Rectal smooth muscle tissue (tissue), 1 donor: ENCODE data around the gene ADRA1B.

Source experiments
- H3K27ac ChIP-seq: one replicate; pipeline ENCODE4 v1.7.0; 2013; ENCODE audit warnings: low read depth, low read length, inconsistent platforms
- H3K27me3 ChIP-seq: one replicate; pipeline ENCODE4 v1.7.0; 2013; ENCODE audit warnings: low read length; ENCODE audit not compliant: control insufficient read depth, insufficient read depth
- H3K36me3 ChIP-seq: one replicate; pipeline ENCODE4 v1.7.0; 2013; ENCODE audit warnings: low read length; ENCODE audit not compliant: control insufficient read depth, insufficient read depth
- H3K4me1 ChIP-seq: one replicate; pipeline ENCODE4 v1.7.0; 2013; ENCODE audit warnings: low read length; ENCODE audit not compliant: control insufficient read depth, insufficient read depth
- H3K4me3 ChIP-seq: one replicate; pipeline ENCODE4 v1.7.0; 2013; ENCODE audit warnings: low read length
- H3K9ac ChIP-seq: one replicate; pipeline ENCODE4 v1.7.0; 2013; ENCODE audit warnings: low read length

ADRA1B gene

GRCh38 chr5:159915904-159916840 lies at the start of gene ADRA1B:
Gene ADRA1B, plus strand, starts transcription at chr5:159916482. Its CDS starts 424 bp downstream, at chr5:159916906.
- Histone ChIP-seq H3K4me3 (peak within 1 kb of the TSS; percentile 49), H3K27ac (no peak within 1 kb of the TSS), H3K27me3 (no peaks in the 10 kb centered on the region), H3K9ac (no peak within 1 kb of the TSS), H3K4me1 (no peaks in the 10 kb centered on the region), H3K36me3 (no peaks in the 10 kb centered on the region)

GRCh38 chr5:159873680-159874079 lies 42.6 kb upstream of the ADRA1B start:
- no peak overlapping the region for H3K27ac ChIP-seq
- H3K9ac ChIP-seq, result no peak overlapping the region
- H3K4me3 ChIP-seq, result no peak overlapping the region
- peaks cover 3% of the 10 kb centered on the region for H3K27me3 ChIP-seq
- H3K36me3 ChIP-seq, result no peaks in the 10 kb centered on the region
- H3K4me1 ChIP-seq, result peaks cover 4% of the 10 kb centered on the region

- no peaks in the 10 kb centered on the region for H3K36me3 ChIP-seq
- no peak overlapping the region for H3K27ac ChIP-seq
- peaks cover 6% of the 10 kb centered on the region for H3K4me1 ChIP-seq
- H3K4me3 ChIP-seq, result no peak overlapping the region
- no peak overlapping the region for H3K9ac ChIP-seq
- H3K27me3 ChIP-seq, result peaks cover 3% of the 10 kb centered on the region
Measured at GRCh38 chr5:159874263-159874662, 42.0 kb upstream of the ADRA1B start.

- H3K27ac ChIP-seq, result no peak overlapping the region
- peaks cover 6% of the 10 kb centered on the region for H3K4me1 ChIP-seq
- H3K9ac ChIP-seq, result no peak overlapping the region
- peaks cover 3% of the 10 kb centered on the region for H3K27me3 ChIP-seq
- H3K36me3 ChIP-seq, result no peaks in the 10 kb centered on the region
- no peak overlapping the region for H3K4me3 ChIP-seq
Measured at GRCh38 chr5:159877016-159877415, 39.3 kb upstream of the ADRA1B start.

- Histone ChIP-seq H3K9ac (no peak overlapping the region), H3K27ac (no peak overlapping the region), H3K4me3 (no peak overlapping the region), H3K36me3 (no peaks in the 10 kb centered on the region), H3K4me1 (peaks cover 6% of the 10 kb centered on the region), H3K27me3 (peaks cover 3% of the 10 kb centered on the region)
Measured at GRCh38 chr5:159877894-159878448, 38.3 kb upstream of the ADRA1B start.

GRCh38 chr5:159878988-159879471 lies 37.3 kb upstream of the ADRA1B start:
- no peak overlapping the region for H3K27ac ChIP-seq

GRCh38 chr5:159880676-159881075 lies 35.6 kb upstream of the ADRA1B start:
- H3K4me1 ChIP-seq, result peaks cover 6% of the 10 kb centered on the region
- H3K36me3 ChIP-seq, result no peaks in the 10 kb centered on the region
- no peaks in the 10 kb centered on the region for H3K27me3 ChIP-seq
- no peak overlapping the region for H3K4me3 ChIP-seq
- no peak overlapping the region for H3K27ac ChIP-seq
- H3K9ac ChIP-seq, result no peak overlapping the region

More at GRCh38 chr5:159878988-159879471, 37.3 kb upstream of the ADRA1B start:
- H3K36me3 ChIP-seq, result no peaks in the 10 kb centered on the region
- peaks cover 6% of the 10 kb centered on the region for H3K4me1 ChIP-seq
- H3K4me3 ChIP-seq, result no peak overlapping the region
- H3K9ac ChIP-seq, result no peak overlapping the region
- H3K27me3 ChIP-seq, result no peaks in the 10 kb centered on the region

GRCh38 chr5:159881967-159882366 lies 34.3 kb upstream of the ADRA1B start:
- Histone ChIP-seq H3K9ac (no peak overlapping the region), H3K4me1 (peaks cover 6% of the 10 kb centered on the region), H3K27ac (no peak overlapping the region), H3K27me3 (no peaks in the 10 kb centered on the region), H3K36me3 (no peaks in the 10 kb centered on the region), H3K4me3 (no peak overlapping the region)

- no peaks in the 10 kb centered on the region for H3K36me3 ChIP-seq
- H3K4me1 ChIP-seq, result peaks cover 3% of the 10 kb centered on the region
- no peak overlapping the region for H3K27ac ChIP-seq
- no peak overlapping the region for H3K4me3 ChIP-seq
- no peak overlapping the region for H3K9ac ChIP-seq
- no peaks in the 10 kb centered on the region for H3K27me3 ChIP-seq
Measured at GRCh38 chr5:159883522-159883950, 32.7 kb upstream of the ADRA1B start.

- Histone ChIP-seq H3K9ac (no peak overlapping the region), H3K4me1 (no peaks in the 10 kb centered on the region)
Measured at GRCh38 chr5:159884917-159885620, 31.2 kb upstream of the ADRA1B start.

GRCh38 chr5:159886296-159886695 lies 30.0 kb upstream of the ADRA1B start:
- H3K4me1 ChIP-seq, result no peaks in the 10 kb centered on the region
- no peaks in the 10 kb centered on the region for H3K36me3 ChIP-seq
- no peak overlapping the region for H3K9ac ChIP-seq
- H3K4me3 ChIP-seq, result no peak overlapping the region
- no peaks in the 10 kb centered on the region for H3K27me3 ChIP-seq
- H3K27ac ChIP-seq, result no peak overlapping the region

More at GRCh38 chr5:159884917-159885620, 31.2 kb upstream of the ADRA1B start:
- Histone ChIP-seq H3K27ac (no peak overlapping the region), H3K27me3 (no peaks in the 10 kb centered on the region), H3K36me3 (no peaks in the 10 kb centered on the region), H3K4me3 (no peak overlapping the region)

- Histone ChIP-seq H3K4me1 (no peaks in the 10 kb centered on the region), H3K27ac (no peak overlapping the region), H3K9ac (no peak overlapping the region)
Measured at GRCh38 chr5:159887050-159887449, 29.2 kb upstream of the ADRA1B start.

More at GRCh38 chr5:159887050-159887449, 29.2 kb upstream of the ADRA1B start:
- no peaks in the 10 kb centered on the region for H3K36me3 ChIP-seq
- H3K27me3 ChIP-seq, result no peaks in the 10 kb centered on the region
- no peak overlapping the region for H3K4me3 ChIP-seq
